Endothelial cell of umbilical vein (primary cell): ENCODE data around the gene DIPK1A. TPM values are rescaled to one million over a fixed set of nuclear protein-coding genes. Genes with fewer than 3 reads are reported as not detected.

ENCODE experiments used
- BruUV-seq: library from RNA; stranded (reverse); fragments of 400-500 nt; replicated peaks from 2 replicates; lab custom pipeline; 2021; lab: Mats Ljungman, UMichigan
- CTCF ChIA-PET: fragments of 300-600, 350-600 bp; sonication (Branson Sonifier 250); formaldehyde crosslinking; loops from one replicate; lab custom pipeline; 2021; ENCODE audit warnings: antibody characterized with exemption, inconsistent platforms; lab: Charles Lee
- POLR2A ChIA-PET: fragments of 300-600, 350-600 bp; sonication (Branson Sonifier 250); formaldehyde crosslinking; loops from one replicate; lab custom pipeline; 2021; ENCODE audit warnings: antibody characterized with exemption, inconsistent platforms; lab: Charles Lee
- DNase-seq: peaks from one replicate; pipeline ENCODE4 v3.0.0-alpha.2; 2011; ENCODE audit warnings: low read depth, low spot score
- FAIRE-seq: peaks from 2 replicates; lab custom pipeline; 2011; peaks lifted over from hg19 to GRCh38; lab: Jason Lieb, UNC
- H2AFZ ChIP-seq: 2 replicates; pipeline ENCODE4 v1.6.0; 2012; ENCODE audit warnings: low read depth, low read length, control low read depth, inconsistent platforms
- H3K27ac ChIP-seq: 2 replicates; pipeline ENCODE4 v1.5.1; 2011; ENCODE audit warnings: low read depth, mild to moderate bottlenecking, control low read depth, low read length, moderate library complexity; ENCODE audit not compliant: insufficient read depth
- H3K27me3 ChIP-seq, 2 experiments: 2 replicates each; pipeline versions ENCODE4 v1.6.0 to v1.6.1; 2011; ENCODE audit warnings: low read length in 2 of 2, mixed read lengths in 1 of 2; ENCODE audit not compliant: control insufficient read depth in 2 of 2, insufficient read depth in 2 of 2
- H3K36me3 ChIP-seq, 2 experiments: 2 replicates in 1 of 2; 3 replicates in 1 of 2; pipeline ENCODE4 v1.5.1; 2011; ENCODE audit warnings: low read length in 2 of 2, mild to moderate bottlenecking in 1 of 2, moderate library complexity in 1 of 2; ENCODE audit not compliant: control insufficient read depth in 2 of 2, insufficient read depth in 2 of 2; ENCODE audit errors: extremely low read depth in 1 of 2
- H3K4me1 ChIP-seq: 3 replicates; pipeline ENCODE4 v1.5.1; 2011; ENCODE audit warnings: mild to moderate bottlenecking, low read length; ENCODE audit not compliant: control insufficient read depth, insufficient read depth; ENCODE audit errors: extremely low read depth
- H3K4me2 ChIP-seq: 2 replicates; pipeline ENCODE4 v1.6.1; 2011; ENCODE audit warnings: low read length, control low read depth, mixed read lengths; ENCODE audit not compliant: insufficient read depth
- H3K4me3 ChIP-seq, 3 experiments: fragments of 200-600 bp in 1 of 3; sonication (generic), shearing (Covaris generic) in 1 of 3; replicated peaks in 1 of 3; 2 replicates each; pipeline ENCODE4 v1.5.1; 2011 to 2016; ENCODE audit warnings: control low read depth in 3 of 3, low read length in 3 of 3, mild to moderate bottlenecking in 2 of 3, inconsistent platforms in 1 of 3, low read depth in 1 of 3, moderate library complexity in 1 of 3; ENCODE audit not compliant: insufficient read depth in 1 of 3
- H3K79me2 ChIP-seq: 2 replicates; pipeline ENCODE4 v1.6.0; 2012; ENCODE audit warnings: low read length, inconsistent platforms; ENCODE audit not compliant: control insufficient read depth, insufficient read depth
- H3K9ac ChIP-seq: replicated peaks from 2 replicates; pipeline ENCODE3; 2011; ENCODE audit warnings: low read length, control low read depth; ENCODE audit not compliant: insufficient read depth; ENCODE audit errors: extremely low read depth
- H3K9me1 ChIP-seq: replicated peaks from 3 replicates; pipeline ENCODE4 v1.6.0; 2011; ENCODE audit warnings: mild to moderate bottlenecking, low read length; ENCODE audit not compliant: control insufficient read depth, insufficient read depth; ENCODE audit errors: extremely low read depth
- H3K9me3 ChIP-seq: replicated peaks from 2 replicates; pipeline ENCODE4 v1.5.1; 2012; ENCODE audit warnings: low read length, inconsistent platforms; ENCODE audit not compliant: control insufficient read depth, insufficient read depth
- H4K20me1 ChIP-seq: replicated peaks from 2 replicates; pipeline ENCODE3; 2011; ENCODE audit warnings: mild to moderate bottlenecking, low read length; ENCODE audit not compliant: control insufficient read depth, insufficient read depth; ENCODE audit errors: extremely low read depth
- EZH2 ChIP-seq: IDR thresholded peaks from 2 replicates; pipeline ENCODE4 v1.6.1; 2012; ENCODE audit warnings: borderline replicate concordance, low read depth, mild to moderate bottlenecking, moderate library complexity, low read length, inconsistent platforms; ENCODE audit not compliant: severe bottlenecking
- FOS ChIP-seq: IDR thresholded peaks from 2 replicates; pipeline ENCODE4 v1.6.1; 2011; ENCODE audit warnings: mild to moderate bottlenecking, low read length, moderate library complexity, borderline replicate concordance; ENCODE audit not compliant: insufficient read depth
- GATA2 ChIP-seq: IDR thresholded peaks from 2 replicates; pipeline ENCODE4 v1.7.0; 2011; ENCODE audit warnings: low read depth, mild to moderate bottlenecking, moderate library complexity, mixed read lengths, low read length; ENCODE audit not compliant: insufficient read length, insufficient read depth
- MYC ChIP-seq: IDR thresholded peaks from one replicate; pipeline ENCODE4 v1.6.1; 2011; ENCODE audit warnings: mild to moderate bottlenecking, low read depth, low read length
- POLR2A ChIP-seq: IDR thresholded peaks from 2 replicates; pipeline ENCODE4 v1.6.1; 2012; ENCODE audit warnings: low read depth, mild to moderate bottlenecking, control low read depth, low read length
- POLR2AphosphoS5 ChIP-seq: IDR thresholded peaks from 2 replicates; pipeline ENCODE4 v1.6.1; 2012; ENCODE audit warnings: low read depth, mild to moderate bottlenecking, control low read depth, low read length, moderate library complexity; ENCODE audit not compliant: insufficient read depth
- dilution Hi-C: fragments of 300-500 bp; cut with MboI; formaldehyde crosslinking; loops from one replicate; pipeline ENCODE4 v1.15.0; 2019; ENCODE audit warnings: low sequenced_read_pairs; ENCODE audit not compliant: extremely low pct_ligation_motif_present
- intact Hi-C: fragments of 100-400 bp; cut with micrococcal nuclease; formaldehyde crosslinking; loops from one replicate; pipeline ENCODE4 v1.10.0; 2022
- polyA plus RNA-seq, 4 experiments: library from polyadenylated mRNA; depleted of rRNA in 3 of 4; stranded (reverse) in 3 of 4; unstranded in 1 of 4; fragments of >200 nt; gene quantifications; 2 replicates each; pipeline versions ENCODE4 v1.2.1 to v1.2.3, GENCODE V29; 2011 to 2012; ENCODE audit warnings: missing spikeins in 1 of 4
- total RNA-seq: library from RNA; stranded (reverse); gene quantifications from 2 replicates; pipeline ENCODE4 v1.2.3, GENCODE V29; 2021
- TF ChIP-seq, protein P1 (sequence below): IDR thresholded peaks from 2 replicates; pipeline ENCODE4 v1.6.1; 2011; ENCODE audit not compliant: insufficient read depth, insufficient read length
- TF ChIP-seq, protein P2 (sequence below), 2 donors: IDR thresholded peaks; 1 replicate in 1 of 2; 2 replicates in 1 of 2; pipeline ENCODE4 v1.5.1; 2011; ENCODE audit warnings: low read length in 2 of 2, mild to moderate bottlenecking in 2 of 2, moderate library complexity in 2 of 2, control low read depth in 1 of 2, inconsistent platforms in 1 of 2, low read depth in 1 of 2; ENCODE audit not compliant: insufficient read depth in 1 of 2; ENCODE audit errors: extremely low read depth in 1 of 2

Gene DIPK1A
- total and polyA plus RNA-seq, 2 donors (not counting 3 experiments of a cell fraction or from before 2014, with no cell fraction given), result 0.25 to 0.93 TPM

- no peaks in the 10 kb centered on the region for H3K9me1 ChIP-seq
- intact Hi-C loops (no loop called here), dilution Hi-C loops (no loop called here)
- H3K9ac ChIP-seq, result no peak overlapping the region
- H3K9me3 ChIP-seq, result no peaks in the 10 kb centered on the region
- peaks cover 25 to 37% of the 10 kb centered on the region in 2 experiments for H3K27me3 ChIP-seq
- ChIA-PET CTCF (interaction anchor here (0.6 to 0.8 kb wide), 2 partner anchors 29 to 38 kb away, joined by 3 read pairs; no protein-coding TSS in a partner anchor), POLR2A (no interaction called here)
- no peaks in the 10 kb centered on the region for H3K79me2 ChIP-seq
- no peak overlapping the region for H2AFZ ChIP-seq
- TF ChIP-seq, protein P1, sequence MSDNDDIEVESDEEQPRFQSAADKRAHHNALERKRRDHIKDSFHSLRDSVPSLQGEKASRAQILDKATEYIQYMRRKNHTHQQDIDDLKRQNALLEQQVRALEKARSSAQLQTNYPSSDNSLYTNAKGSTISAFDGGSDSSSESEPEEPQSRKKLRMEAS, result no peak
- no peak for TF ChIP-seq POLR2AphosphoS5
- H3K4me3 ChIP-seq, result no peak overlapping the region
- no peak overlapping the region for H3K27ac ChIP-seq
- no peaks in the 10 kb centered on the region for H4K20me1 ChIP-seq
- BruUV-seq, result no TSS peak
- no peak for DNase-seq
- H3K4me2 ChIP-seq, result no peak overlapping the region
- no peaks in the 10 kb centered on the region for H3K36me3 ChIP-seq
- H3K4me1 ChIP-seq, result peaks cover 13% of the 10 kb centered on the region
- FAIRE-seq, result no peak
Measured at GRCh38 chr1:92964998-92965397, 3.7 kb upstream of the DIPK1A start.

DNA sequence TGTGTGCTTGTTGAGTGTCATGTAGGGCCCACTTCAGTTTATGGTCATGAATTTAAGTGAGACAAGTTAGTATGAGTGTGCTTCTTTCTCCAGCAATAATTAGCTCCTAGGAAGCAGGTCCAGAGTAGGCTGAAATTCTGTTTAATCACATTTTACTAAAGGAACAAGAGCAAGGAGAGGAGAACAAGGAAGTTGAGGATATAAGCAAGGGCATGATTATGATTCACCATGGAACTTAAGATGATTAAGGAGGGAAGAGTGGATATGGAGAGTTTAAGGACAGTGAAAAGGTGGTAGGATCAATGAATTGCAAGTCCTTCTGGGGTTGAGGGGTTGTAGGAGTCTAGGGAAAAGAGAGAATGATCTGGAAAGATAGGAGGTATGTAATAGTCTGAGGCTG is 3.1 kb upstream of the DIPK1A start:
- dilution Hi-C loops, result no loop called here
- peaks cover 13% of the 10 kb centered on the region for H3K4me1 ChIP-seq

More for the DNA sequence above, 3.1 kb upstream of the DIPK1A start:
- H4K20me1 ChIP-seq, result no peaks in the 10 kb centered on the region
- intact Hi-C loops, result no loop called here
- TF ChIP-seq, protein P2, sequence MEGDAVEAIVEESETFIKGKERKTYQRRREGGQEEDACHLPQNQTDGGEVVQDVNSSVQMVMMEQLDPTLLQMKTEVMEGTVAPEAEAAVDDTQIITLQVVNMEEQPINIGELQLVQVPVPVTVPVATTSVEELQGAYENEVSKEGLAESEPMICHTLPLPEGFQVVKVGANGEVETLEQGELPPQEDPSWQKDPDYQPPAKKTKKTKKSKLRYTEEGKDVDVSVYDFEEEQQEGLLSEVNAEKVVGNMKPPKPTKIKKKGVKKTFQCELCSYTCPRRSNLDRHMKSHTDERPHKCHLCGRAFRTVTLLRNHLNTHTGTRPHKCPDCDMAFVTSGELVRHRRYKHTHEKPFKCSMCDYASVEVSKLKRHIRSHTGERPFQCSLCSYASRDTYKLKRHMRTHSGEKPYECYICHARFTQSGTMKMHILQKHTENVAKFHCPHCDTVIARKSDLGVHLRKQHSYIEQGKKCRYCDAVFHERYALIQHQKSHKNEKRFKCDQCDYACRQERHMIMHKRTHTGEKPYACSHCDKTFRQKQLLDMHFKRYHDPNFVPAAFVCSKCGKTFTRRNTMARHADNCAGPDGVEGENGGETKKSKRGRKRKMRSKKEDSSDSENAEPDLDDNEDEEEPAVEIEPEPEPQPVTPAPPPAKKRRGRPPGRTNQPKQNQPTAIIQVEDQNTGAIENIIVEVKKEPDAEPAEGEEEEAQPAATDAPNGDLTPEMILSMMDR (IDR thresholded peaks at IDR 0.05; ENCODE audit: extremely low read depth in 1 of 2, insufficient read depth in 1 of 2, low read depth in 1 of 2, low read length in 2 of 2), result no peak
- TF ChIP-seq POLR2AphosphoS5 (no peak), EZH2 (no peak), GATA2 (no peak), FOS (no peak), MYC (no peak), POLR2A (no peak)
- TF ChIP-seq, protein P1, result no peak
- H3K9me3 ChIP-seq, result no peaks in the 10 kb centered on the region
- FAIRE-seq (no peak), DNase-seq (no peak)
- H3K27ac ChIP-seq, result no peak overlapping the region
- ChIA-PET CTCF (interaction anchor here (0.8 kb wide), 1 partner anchor 30 kb away, joined by 3 read pairs; no protein-coding TSS in a partner anchor), POLR2A (no interaction called here)
- H3K79me2 ChIP-seq, result no peaks in the 10 kb centered on the region
- H3K9ac ChIP-seq, result no peak overlapping the region
- H3K27me3 ChIP-seq, result peaks cover 24 to 30% of the 10 kb centered on the region in 2 experiments
- no peak overlapping the region for H2AFZ ChIP-seq
- no peaks in the 10 kb centered on the region for H3K36me3 ChIP-seq
- no peak overlapping the region for H3K4me3 ChIP-seq
- H3K4me2 ChIP-seq, result no peak overlapping the region
- H3K9me1 ChIP-seq, result no peaks in the 10 kb centered on the region
- BruUV-seq, result no TSS peak
